HG02885 (cell line): Measurements from ENCODE around the gene ERC2.
"Not testable (repeated sequence)": the region's sequence is repeated elsewhere in the genome, so short reads cannot be mapped to it uniquely, and the experiment has no call there.

ENCODE experiments used
- ATAC-seq: cut with Tn5 transposase; IDR thresholded peaks from one replicate; pipeline ENCODE4 v1.9.1; 2021; ENCODE audit warnings: mild to moderate bottlenecking; ENCODE audit not compliant: unreplicated experiment, poor library complexity

Gene ERC2

GRCh38 chr3:56268616-56269383 is 199.5 kb downstream of the ERC2 start:
- ATAC-seq: no peak

GRCh38 chr3:56261852-56262251 is 206.4 kb downstream of the ERC2 start:
- not testable (repeated sequence) for ATAC-seq

- ATAC-seq: no peak
Observed at GRCh38 chr3:56260262-56260661, 208.0 kb downstream of the ERC2 start.

GRCh38 chr3:56257826-56258225 is 210.4 kb downstream of the ERC2 start:
- no peak for ATAC-seq

- no peak for ATAC-seq
Observed at GRCh38 chr3:56254835-56255234, 213.4 kb downstream of the ERC2 start.

- no peak for ATAC-seq
Observed at GRCh38 chr3:56253941-56254665, 214.2 kb downstream of the ERC2 start.

GRCh38 chr3:56251343-56251945 is 216.8 kb downstream of the ERC2 start:
- no peak for ATAC-seq

- ATAC-seq: no peak
Observed at GRCh38 chr3:56248021-56248420, 220.2 kb downstream of the ERC2 start.

- no peak for ATAC-seq
Observed at GRCh38 chr3:56238299-56238698, 230.0 kb downstream of the ERC2 start.

- ATAC-seq: no peak
Observed at GRCh38 chr3:56233742-56234141, 234.5 kb downstream of the ERC2 start.

- no peak for ATAC-seq
Observed at GRCh38 chr3:56229311-56229710, 239.0 kb downstream of the ERC2 start.

GRCh38 chr3:56222866-56223265 is 245.4 kb downstream of the ERC2 start:
- ATAC-seq: no peak

GRCh38 chr3:56219894-56220805 is 248.1 kb downstream of the ERC2 start:
- no peak for ATAC-seq

GRCh38 chr3:56209982-56210751 is 258.1 kb downstream of the ERC2 start:
- ATAC-seq: no peak

- ATAC-seq: no peak
Observed at GRCh38 chr3:56207922-56208321, 260.3 kb downstream of the ERC2 start.

GRCh38 chr3:56205406-56205805 is 262.9 kb downstream of the ERC2 start:
- no peak for ATAC-seq

GRCh38 chr3:56202997-56203396 is 265.3 kb downstream of the ERC2 start:
- no peak for ATAC-seq

- ATAC-seq: no peak
Observed at GRCh38 chr3:56201407-56201806, 266.9 kb downstream of the ERC2 start.

GRCh38 chr3:56200251-56200650 is 268.0 kb downstream of the ERC2 start:
- ATAC-seq: no peak

- ATAC-seq: no peak
Observed at GRCh38 chr3:56197991-56198390, 270.3 kb downstream of the ERC2 start.
